Measurements from ENCODE around the gene HCRTR1. TPM values are rescaled to one million over a fixed set of nuclear protein-coding genes. Genes with fewer than 3 reads are reported as not detected.

HCRTR1 gene
- total and polyA plus RNA-seq, 2 of the 8 experiments (the other 6 are each of a cell fraction or from before 2014, with no cell fraction given) = 0.35 to 0.39 TPM

- no peak for FAIRE-seq
- DNase-seq (ENCODE audit: low read depth in 1 of 2, low spot score in 2 of 2) = no peak
- Histone ChIP-seq H3K18ac (ENCODE audit: extremely low read depth, low read length) (no peak overlapping the region), H2BK15ac (ENCODE audit: low read length) (no peak overlapping the region), H3K4me1 (replicated peaks in 1 of 4; ENCODE audit: control insufficient read depth in 3 of 4, insufficient read depth in 4 of 4, low read length in 3 of 4) (peaks cover 0 to 4% (median 0%) of the 10 kb centered on the region in 4 experiments; a peak in 1 of 7 replicates), H2BK20ac (ENCODE audit: low read length) (no peak overlapping the region), H4K5ac (ENCODE audit: insufficient read length, low read depth, low read length) (no peak overlapping the region), H3K79me2 (ENCODE audit: control insufficient read depth in 1 of 2, insufficient read depth in 2 of 2, low read length in 2 of 2) (no peaks in the 10 kb centered on the region), H3K9ac (replicated peaks in 1 of 4; ENCODE audit: extremely low read depth in 1 of 4, low read depth in 3 of 4, low read length in 3 of 4) (no peak overlapping the region; a peak in 1 of 7 replicates), H3K36me3 (ENCODE audit: control insufficient read depth in 2 of 4, insufficient read depth in 4 of 4, low read length in 3 of 4) (peaks cover 3 to 16% (median 10%) of the 10 kb centered on the region in 4 experiments; a peak in 7 of 8 replicates), H3K4ac (replicated peaks; ENCODE audit: insufficient read length, low read depth, low read length) (no peak overlapping the region), H4K20me1 (replicated peaks in 1 of 2; ENCODE audit: control insufficient read depth in 1 of 2, insufficient read depth in 2 of 2, low read length in 2 of 2) (peaks cover 0 to 4% of the 10 kb centered on the region in 2 experiments), H4K8ac (ENCODE audit: extremely low read depth, insufficient read depth, low read length) (peak overlapping the region; percentile 57; the same call in 1 of the 2 replicates), H3K23me2 (ENCODE audit: low read depth, low read length) (no peaks in the 10 kb centered on the region), H3K56ac (replicated peaks; ENCODE audit: insufficient read length, low read depth, low read length) (no peak overlapping the region), H3K27ac (ENCODE audit: low read depth, low read length) (no peak overlapping the region; the same call in 1 of the 2 replicates), H3K79me1 (ENCODE audit: low read depth, low read length) (no peaks in the 10 kb centered on the region), H2BK120ac (replicated peaks; ENCODE audit: low read depth, low read length) (no peak overlapping the region), H4K91ac (replicated peaks; ENCODE audit: insufficient read length, low read length) (no peak overlapping the region), H3K27me3 (replicated peaks in 1 of 4; ENCODE audit: control insufficient read depth in 3 of 4, extremely low read depth in 1 of 4, insufficient read depth in 3 of 4, low read length in 3 of 4) (no peaks in the 10 kb centered on the region), H3K4me2 (ENCODE audit: insufficient read depth in 1 of 2, low read depth in 2 of 2, low read length in 2 of 2) (no peak overlapping the region), H2AK5ac (ENCODE audit: low read depth, low read length) (no peak overlapping the region), H3K14ac (ENCODE audit: insufficient read length) (no peak overlapping the region), H2BK12ac (ENCODE audit: low read depth, low read length) (no peak overlapping the region), H2AFZ (ENCODE audit: low read length) (no peak overlapping the region), H3K4me3 (ENCODE audit: extremely low read depth in 1 of 4, insufficient read depth in 2 of 4, low read depth in 3 of 4, low read length in 4 of 4) (no peak overlapping the region), H3K23ac (ENCODE audit: insufficient read length) (no peak overlapping the region), H2BK5ac (ENCODE audit: low read depth, low read length) (no peak overlapping the region), H3K9me3 (ENCODE audit: insufficient read depth in 2 of 2, low read depth in 1 of 2, low read length in 1 of 2) (no peaks in the 10 kb centered on the region)
- no peak for TF ChIP-seq CTBP2 (IDR thresholded peaks at IDR 0.05; ENCODE audit: borderline replicate concordance, insufficient read depth, insufficient read length, low read length)
- no peak for TF ChIP-seq TBP (IDR thresholded peaks at IDR 0.05; ENCODE audit: low read depth, low read length)
- no peak for TF ChIP-seq GABPA (IDR thresholded peaks at IDR 0.05; ENCODE audit: borderline replicate concordance, insufficient read depth, low read length)
- peak; percentile 38; the same call in 1 of the 2 replicates for TF ChIP-seq EGR1 (IDR thresholded peaks at IDR 0.05; ENCODE audit: borderline replicate concordance, low read depth, low read length)
- ChIA-PET POLR2A (ENCODE audit: partially characterized antibody) (interaction anchor here (0.6 to 1.5 kb wide), 3 partner anchors 8 to 14 kb away, joined by 3 to 7 read pairs (median 4); partner anchors contain the start of gene HCRTR1), CTCF (ENCODE audit: partially characterized antibody) (interaction anchor here (0.7 to 5.2 kb wide), 6 partner anchors 8 to 205 kb away, joined by 3 to 40 read pairs (median 4); no protein-coding TSS in a partner anchor)
- WGBS, 2 experiments (ENCODE audit: extremely low coverage in 1 of 2, insufficient coverage in 1 of 2, insufficient read length in 1 of 2, insufficient replicate concordance in 2 of 2, low coverage in 1 of 2, low lambda C conversion rate in 2 of 2, missing lambda C conversion rate in 1 of 2) = 79% methylated on average over 20 of the region's 23 CpGs; no CpG with 5 or more reads in 1 of the 2 experiments
Observed at GRCh38 chr1:31626223-31627207, 9.0 kb downstream of the HCRTR1 start.
